Glomerular endothelial cell (primary cell): ENCODE data around the gene COX6B2. TPM values are rescaled to one million over a fixed set of nuclear protein-coding genes. Genes with fewer than 3 reads are reported as not detected.
"Not testable (repeated sequence)": the region's sequence is repeated elsewhere in the genome, so short reads cannot be mapped to it uniquely, and the experiment has no call there.

Experiments
- DNase-seq: peaks from one replicate; pipeline ENCODE4 v3.0.0-alpha.2; 2011; ENCODE audit warnings: low read depth, low spot score; ENCODE audit errors: extremely low read depth
- total RNA-seq: library from RNA; depleted of rRNA; stranded (reverse); fragments of >200 nt; gene quantifications from 2 replicates; pipeline ENCODE4 v1.2.3, GENCODE V29; 2015

The COX6B2 gene
- total RNA-seq: not detected in 2 replicates

- no peak for DNase-seq
Measured at GRCh38 chr19:55354698-55355212, at the start of gene COX6B2. Gene COX6B2, minus strand, starts transcription at chr19:55354719. Its CDS starts 198 bp downstream, at chr19:55354521.

- no peak for DNase-seq
Measured at GRCh38 chr19:55402509-55402908, 48.0 kb upstream of the COX6B2 start.

DNA sequence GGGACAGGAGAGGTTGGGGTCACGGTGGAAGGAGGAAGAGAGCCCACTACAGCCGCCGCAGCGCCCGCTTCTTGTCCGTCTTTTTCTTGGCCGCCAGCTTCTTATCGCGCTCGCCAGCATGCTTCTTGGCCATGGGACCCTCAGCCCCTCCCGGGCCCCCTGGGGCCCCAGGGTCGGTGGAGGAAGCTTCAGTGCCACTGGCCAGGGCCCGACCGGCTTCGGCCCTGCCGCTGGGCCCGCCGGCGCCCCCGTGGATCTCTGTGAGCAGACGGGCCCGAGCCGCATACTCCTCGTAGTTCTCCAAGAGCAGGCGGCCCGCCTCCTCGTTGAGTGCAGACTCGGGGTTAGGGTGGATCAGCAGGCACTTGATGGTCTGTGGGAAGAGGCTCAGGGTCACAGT, 46.9 kb upstream of the COX6B2 start:
- DNase-seq: not testable (repeated sequence)

DNA sequence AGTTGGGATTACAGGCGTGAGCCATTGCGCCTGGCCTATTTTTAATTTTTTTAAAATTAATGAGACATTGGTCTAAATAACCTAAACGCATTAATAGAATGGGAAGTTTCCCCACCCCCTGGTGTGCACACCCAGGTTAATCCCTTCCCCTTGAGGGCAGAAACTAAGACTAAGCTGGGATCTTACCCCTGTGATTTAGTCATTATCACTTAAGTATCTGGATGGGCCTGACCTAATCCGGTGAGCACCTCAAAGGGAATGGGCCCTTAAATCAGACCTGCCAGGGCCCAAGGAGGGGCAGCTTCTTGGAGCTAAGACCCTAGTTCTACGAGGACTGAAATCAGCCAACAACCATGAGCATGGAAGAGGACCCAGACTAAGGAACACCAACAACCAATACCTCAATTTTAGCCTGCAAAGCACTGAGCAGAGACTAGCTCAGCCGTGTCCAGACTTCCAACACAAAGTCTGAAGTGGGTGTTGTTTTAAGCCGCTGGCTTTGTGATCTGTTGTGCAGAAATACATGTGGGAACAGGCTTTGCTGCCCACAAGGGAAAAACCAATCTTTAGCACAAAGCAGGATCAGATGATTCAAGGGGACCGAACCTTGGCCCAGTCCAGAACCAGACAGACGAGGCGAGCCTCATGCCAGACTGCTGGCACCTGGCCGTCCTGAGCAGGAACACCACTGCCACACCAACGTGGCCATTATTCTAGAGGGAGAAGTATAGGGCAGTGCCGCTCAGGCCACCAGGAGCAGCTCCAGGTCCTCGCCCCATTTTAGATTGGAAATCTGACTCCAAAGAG, 46.0 kb upstream of the COX6B2 start:
- no peak for DNase-seq

GRCh38 chr19:55398200-55398925, 43.8 kb upstream of the COX6B2 start:
- no peak for DNase-seq

GRCh38 chr19:55392820-55393761, 38.6 kb upstream of the COX6B2 start:
- no peak for DNase-seq

- no peak for DNase-seq
Measured at GRCh38 chr19:55391702-55392615, 37.4 kb upstream of the COX6B2 start.

GRCh38 chr19:55391191-55391670, 36.7 kb upstream of the COX6B2 start:
- DNase-seq: no peak

- DNase-seq: no peak
Measured at GRCh38 chr19:55390461-55390880, 36.0 kb upstream of the COX6B2 start.

GRCh38 chr19:55389386-55390317, 35.1 kb upstream of the COX6B2 start:
- DNase-seq: no peak

- no peak for DNase-seq
Measured at GRCh38 chr19:55387736-55388497, 33.4 kb upstream of the COX6B2 start.

DNA sequence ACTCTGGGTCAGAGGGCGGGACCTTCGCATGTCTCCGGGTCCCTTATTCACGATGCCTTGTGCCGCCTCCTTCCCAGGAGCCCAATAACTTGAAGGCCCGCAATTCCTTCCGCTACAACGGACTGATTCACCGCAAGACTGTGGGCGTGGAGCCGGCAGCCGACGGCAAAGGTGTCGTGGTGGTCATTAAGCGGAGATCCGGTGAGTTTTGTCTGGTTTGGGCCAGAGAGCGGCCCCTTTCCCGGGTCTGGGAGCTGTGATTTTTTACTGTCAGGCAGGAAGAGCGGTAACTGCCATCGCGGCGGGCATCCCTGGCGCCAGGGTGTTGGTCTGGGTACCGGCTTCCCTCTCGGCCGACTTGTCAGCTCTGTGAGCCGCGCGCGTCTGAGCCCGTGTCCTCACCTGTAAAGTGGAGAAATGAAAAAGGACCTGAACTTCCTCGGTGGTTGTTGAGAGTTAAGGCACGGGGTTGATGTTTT, 32.0 kb upstream of the COX6B2 start:
- DNase-seq: no peak

GRCh38 chr19:55385724-55386492, 31.4 kb upstream of the COX6B2 start, which contains the start of gene RPL28:
Gene RPL28, plus strand, starts transcription at chr19:55385932. Its CDS starts 426 bp downstream, at chr19:55386358.
- peak; percentile 93 for DNase-seq

GRCh38 chr19:55384920-55385723, 30.6 kb upstream of the COX6B2 start:
- peak; percentile 82 for DNase-seq

DNA sequence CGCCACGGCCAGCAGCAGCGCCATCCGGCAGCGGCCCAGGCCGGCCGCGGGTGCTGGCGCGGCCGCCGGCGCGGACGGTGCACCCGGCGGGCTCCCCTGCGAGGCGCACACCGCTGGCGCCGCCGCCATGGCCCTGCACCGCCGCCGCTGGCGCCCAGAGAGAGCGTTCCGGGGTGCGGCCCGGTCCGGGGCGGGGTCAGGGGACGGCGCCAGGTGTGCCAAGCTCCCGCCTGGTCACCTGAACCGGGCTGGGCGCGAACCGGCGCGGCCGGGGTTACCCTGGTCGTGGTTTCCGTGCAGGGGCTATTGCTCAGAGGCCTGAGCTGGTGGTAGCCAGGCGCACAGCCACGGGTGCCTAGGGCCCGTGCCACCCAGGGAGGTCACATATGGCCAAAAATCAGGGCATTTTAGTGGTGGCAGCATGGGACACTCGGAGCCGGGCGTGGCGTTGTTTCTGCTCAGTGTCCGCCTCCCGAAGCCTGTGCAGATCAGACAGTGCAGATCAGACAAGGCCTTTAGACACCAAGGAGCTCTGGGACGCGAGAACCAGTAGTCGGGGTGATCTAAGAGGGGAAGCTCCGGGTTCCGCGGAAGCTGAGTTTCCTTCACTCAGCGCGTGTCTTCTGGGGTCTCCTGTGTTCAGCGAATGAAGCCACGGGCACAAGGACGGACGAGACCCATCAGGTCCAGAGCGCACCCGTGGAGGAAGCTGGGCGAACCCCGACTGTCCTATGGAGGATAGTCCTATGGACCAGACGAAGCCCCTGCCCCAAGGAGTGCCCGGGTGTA, 29.8 kb upstream of the COX6B2 start, which contains the start of gene TMEM238:
Gene TMEM238, minus strand, starts transcription at position 162 of the 789 bp plus-strand sequence. Its CDS starts 33 bp downstream, at position 129.
- no peak for DNase-seq
